Measurements from ENCODE around the gene TVP23B.
"Not testable (repeated sequence)": the region's sequence is repeated elsewhere in the genome, so short reads cannot be mapped to it uniquely, and the experiment has no call there.

TVP23B gene

GRCh38 chr17:18794841-18795240, 13.9 kb downstream of the TVP23B start:
- DNase-seq, result not testable (repeated sequence)

GRCh38 chr17:18796887-18797286, 15.9 kb downstream of the TVP23B start:
- not testable (repeated sequence) for DNase-seq

GRCh38 chr17:18803458-18804245, 22.7 kb downstream of the TVP23B start:
- DNase-seq, result not testable (repeated sequence)

- not testable (repeated sequence) for DNase-seq
Observed at GRCh38 chr17:18815924-18816323, 34.9 kb downstream of the TVP23B start.

GRCh38 chr17:18816489-18817371, 35.7 kb downstream of the TVP23B start:
- DNase-seq, result not testable (repeated sequence)

GRCh38 chr17:18821430-18821829, 40.4 kb downstream of the TVP23B start:
- not testable (repeated sequence) for DNase-seq

GRCh38 chr17:18827613-18828012, 46.6 kb downstream of the TVP23B start:
- DNase-seq, result not testable (repeated sequence)

GRCh38 chr17:18848501-18848900, 67.5 kb downstream of the TVP23B start:
- DNase-seq, result no peak

- DNase-seq, result no peak
Observed at GRCh38 chr17:18850679-18851078, 69.7 kb downstream of the TVP23B start.

GRCh38 chr17:18851201-18851600, 70.2 kb downstream of the TVP23B start:
- DNase-seq, result no peak

- DNase-seq, result no peak
Observed at GRCh38 chr17:18854956-18855355, 74.0 kb downstream of the TVP23B start.

GRCh38 chr17:18855831-18856569, 75.0 kb downstream of the TVP23B start:
- peak; percentile 81 for DNase-seq
